NOMO-1 (cell line): ENCODE results near the gene TRPT1.
"Not testable (repeated sequence)": the region's sequence is repeated elsewhere in the genome, so short reads cannot be mapped to it uniquely, and the experiment has no call there.

Source experiments
- DNase-seq, 2 experiments: peaks; one replicate each; lab custom pipeline; 2025; ENCODE audit not compliant: unreplicated experiment in 2 of 2; lab: John Stamatoyannopoulos, UW

The TRPT1 gene

DNA sequence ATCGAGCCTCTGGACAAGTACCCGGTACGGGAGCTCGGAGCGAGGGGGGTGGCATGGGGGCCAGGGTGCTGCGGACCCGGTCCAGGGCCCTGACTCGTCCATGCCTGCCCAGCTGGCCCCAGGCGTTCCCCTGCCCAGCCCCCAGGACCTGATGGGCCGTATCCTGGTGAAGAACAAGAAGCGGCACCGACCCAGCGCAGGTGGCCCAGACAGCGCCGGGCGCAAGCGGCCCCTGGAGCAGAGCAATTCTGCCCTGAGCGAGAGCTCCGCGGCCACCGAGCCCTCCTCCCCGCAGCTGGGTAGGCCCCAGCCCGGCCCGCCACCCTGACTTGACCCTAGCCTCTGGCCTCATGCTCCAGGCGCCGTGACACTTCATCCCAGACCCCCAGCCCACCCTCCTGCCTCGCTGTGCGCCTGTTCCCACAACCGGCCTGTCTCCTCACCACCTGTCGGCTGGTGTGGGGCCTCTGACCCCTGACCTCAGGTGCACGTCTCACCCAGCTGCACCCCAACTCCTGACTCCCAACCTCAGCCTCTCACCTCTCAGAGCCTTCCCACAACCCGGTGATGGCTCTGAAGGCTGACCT is 33.1 kb upstream of the TRPT1 start:
- no peak for DNase-seq

DNA sequence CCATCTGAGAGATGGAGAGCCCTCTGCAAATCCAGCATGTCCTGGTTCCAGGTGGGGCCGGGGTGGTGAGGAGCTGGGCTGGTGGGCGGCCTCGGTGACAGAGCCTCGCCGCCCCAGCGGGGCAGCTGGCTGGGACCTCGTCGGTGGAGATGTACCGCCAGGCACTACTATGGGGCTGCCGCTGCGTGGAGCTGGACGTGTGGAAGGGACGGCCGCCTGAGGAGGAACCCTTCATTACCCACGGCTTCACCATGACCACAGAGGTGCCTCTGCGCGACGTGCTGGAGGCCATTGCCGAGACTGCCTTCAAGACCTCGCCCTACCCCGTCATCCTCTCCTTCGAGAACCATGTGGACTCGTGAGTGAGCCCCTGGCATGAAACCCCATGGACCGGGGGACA is 32.4 kb upstream of the TRPT1 start:
- no peak for DNase-seq

DNA sequence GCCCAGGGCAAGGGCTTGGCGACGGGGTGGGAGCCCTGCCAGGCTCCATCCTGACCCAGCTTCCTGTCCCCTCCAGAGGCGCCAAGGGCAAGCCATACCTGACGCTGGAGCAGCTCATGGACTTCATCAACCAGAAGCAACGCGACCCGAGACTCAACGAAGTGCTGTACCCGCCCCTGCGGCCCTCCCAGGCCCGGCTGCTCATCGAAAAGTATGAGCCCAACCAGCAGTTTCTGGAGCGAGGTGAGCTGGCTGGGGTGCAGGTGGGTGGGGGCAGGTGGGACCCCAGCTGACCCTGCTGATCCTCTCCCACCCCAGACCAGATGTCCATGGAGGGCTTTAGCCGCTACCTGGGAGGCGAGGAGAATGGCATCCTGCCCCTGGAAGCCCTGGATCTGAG is 30.3 kb upstream of the TRPT1 start:
- no peak for DNase-seq

DNA sequence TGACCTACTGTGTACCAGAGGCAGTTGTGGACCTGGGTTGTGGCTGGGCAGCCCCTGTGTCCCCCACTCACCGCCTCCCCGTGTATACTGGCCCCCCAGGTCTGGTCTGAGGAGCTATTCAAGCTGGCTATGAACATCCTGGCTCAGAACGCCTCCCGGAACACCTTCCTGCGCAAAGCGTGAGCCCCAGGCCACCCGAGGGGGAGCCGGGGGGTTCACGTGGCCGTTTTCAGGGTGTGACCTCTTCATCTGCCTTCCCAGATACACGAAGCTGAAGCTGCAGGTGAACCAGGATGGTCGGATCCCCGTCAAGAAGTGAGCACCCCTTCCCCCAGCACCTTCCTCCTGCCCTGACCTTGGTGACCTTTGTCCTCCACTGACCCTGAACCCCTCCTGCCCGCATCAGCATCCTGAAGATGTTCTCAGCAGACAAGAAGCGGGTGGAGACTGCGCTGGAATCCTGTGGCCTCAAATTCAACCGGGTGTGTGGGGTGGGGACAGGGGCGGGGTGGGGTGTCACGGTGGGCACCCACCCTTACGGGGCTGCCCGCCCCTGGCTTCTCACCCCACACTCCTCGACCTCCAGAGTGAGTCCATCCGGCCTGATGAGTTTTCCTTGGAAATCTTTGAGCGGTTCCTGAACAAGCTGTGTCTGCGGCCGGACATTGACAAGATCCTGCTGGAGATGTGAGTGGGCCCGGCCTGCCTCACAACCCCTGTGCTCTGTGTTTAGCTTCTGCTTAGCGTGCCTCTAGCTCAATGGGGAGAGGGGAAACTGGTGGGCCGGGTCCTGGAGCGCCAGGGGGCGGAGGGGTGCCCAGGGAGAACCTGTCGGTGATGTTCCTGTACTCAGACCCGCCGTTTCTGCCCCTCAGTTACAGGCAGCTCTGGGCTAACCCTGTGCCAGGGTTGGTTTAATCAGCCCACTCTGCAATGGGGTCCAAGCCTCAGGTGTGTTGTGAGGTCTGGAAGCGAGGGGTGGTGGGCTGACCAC is 29.4 kb upstream of the TRPT1 start:
- DNase-seq, result no peak

DNA sequence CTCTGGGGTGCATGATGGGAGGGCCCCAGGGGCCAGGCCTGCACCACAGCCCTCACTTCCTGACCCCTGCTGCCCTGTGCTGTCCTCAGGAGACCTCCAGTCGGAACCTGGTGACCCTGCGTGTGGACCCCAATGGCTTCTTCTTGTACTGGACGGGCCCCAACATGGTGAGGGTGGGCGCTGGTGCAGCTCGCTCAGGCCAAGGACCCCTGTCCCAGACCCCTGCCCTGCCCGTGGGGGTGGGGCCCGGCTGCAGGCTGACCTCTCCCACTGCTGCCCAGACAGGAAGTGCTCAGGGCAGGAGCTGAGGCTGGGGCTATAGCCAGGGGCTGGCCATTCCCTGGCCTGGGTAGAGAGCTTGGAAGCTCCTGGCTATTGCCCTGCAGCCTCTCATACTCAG is 28.3 kb upstream of the TRPT1 start:
- DNase-seq, result no peak

DNA sequence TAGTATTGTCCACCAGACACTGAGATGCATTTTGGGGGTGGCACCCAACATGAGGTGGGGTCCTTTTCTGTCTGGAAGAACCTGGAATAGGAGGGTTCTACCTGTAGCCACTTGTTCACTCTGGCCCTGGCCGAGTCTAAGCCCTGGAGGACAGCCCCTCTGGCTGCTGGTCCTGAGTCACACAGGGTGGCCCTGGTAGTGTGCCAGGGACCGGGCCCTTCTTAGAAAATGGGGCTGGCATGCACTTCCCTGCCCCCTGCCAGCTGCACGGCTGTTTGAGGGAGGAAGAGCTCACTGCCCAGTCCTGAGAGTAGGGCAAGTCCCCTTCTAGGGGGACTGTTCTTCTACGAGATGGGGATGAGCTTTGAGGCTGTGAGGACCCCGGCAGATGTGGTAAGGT is 27.5 kb upstream of the TRPT1 start:
- no peak for DNase-seq

DNA sequence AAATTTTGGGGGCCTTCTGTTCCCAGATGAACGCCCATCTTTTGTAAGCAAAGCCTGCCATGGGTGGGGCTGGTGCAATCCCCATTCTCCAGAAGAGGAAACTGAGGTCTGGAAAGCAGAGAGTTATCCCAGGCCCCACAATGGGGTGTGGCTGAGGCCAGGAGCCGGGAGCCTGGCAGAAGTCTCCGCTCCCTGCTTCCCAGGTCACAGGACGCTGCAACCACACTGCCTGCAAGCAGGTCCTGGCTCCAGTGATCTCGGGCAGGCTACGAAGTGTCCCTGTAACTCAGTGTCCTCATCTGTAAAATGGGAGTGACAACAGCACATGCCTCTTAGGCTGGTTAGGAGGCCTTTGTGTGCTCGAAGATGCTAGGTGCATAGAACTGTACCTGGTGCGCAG is 27.1 kb upstream of the TRPT1 start:
- DNase-seq, result no peak

DNA sequence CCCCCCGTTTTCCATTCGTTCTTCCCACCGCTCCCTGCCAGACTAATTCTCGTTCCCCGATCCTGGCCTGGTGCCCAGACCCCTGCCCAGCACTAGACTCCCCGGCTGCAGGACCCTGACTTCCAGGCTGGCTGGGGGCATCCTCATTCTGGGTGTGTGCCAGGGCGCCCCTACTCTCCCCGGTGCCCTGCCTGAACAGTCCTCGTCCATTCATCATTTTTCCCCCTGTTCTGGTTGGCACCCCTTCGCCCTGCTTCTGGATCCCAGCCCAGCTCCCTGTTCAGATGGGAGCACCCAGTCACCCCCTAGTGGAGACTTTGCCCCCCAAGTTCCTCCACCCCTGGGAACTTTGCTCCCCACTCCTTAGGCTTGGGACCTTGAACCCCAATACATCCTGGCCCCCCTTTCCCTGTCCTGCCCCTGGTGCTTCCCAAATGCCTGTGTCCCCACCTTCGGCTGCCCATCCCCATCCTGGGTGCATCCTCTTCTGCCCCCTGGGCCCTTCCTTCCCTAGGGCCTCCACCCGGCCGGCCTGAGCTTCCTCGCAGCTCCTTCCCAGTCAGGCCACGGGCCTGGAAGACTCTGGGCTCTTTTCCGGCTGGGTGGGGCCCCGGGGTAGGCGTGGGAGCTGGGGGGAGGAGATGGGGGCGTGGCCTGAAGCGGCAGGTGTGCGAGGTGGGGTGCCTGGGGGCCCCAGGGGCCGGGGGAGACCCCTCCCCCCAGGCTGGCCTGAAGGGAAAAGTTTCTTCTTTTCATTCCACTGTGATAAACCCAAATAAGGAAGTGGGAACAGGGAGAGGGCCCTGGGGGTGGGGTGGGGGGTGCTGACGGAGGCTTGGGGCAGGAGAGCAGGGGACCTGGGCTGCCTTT is 26.3 kb upstream of the TRPT1 start:
- no peak for DNase-seq

DNA sequence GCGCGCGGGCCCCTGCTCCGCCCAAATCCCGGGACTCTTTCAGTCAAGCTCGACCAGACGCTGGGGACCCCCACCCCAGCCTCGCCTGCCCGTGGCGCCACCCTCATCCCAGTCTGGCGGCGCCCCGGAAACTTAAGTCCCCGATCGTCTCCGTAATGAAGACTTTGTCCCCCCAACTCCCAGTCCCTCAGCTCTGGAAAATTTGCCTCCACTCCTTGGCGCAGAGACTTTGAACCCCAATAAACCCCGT is 25.7 kb upstream of the TRPT1 start:
- no peak for DNase-seq

DNA sequence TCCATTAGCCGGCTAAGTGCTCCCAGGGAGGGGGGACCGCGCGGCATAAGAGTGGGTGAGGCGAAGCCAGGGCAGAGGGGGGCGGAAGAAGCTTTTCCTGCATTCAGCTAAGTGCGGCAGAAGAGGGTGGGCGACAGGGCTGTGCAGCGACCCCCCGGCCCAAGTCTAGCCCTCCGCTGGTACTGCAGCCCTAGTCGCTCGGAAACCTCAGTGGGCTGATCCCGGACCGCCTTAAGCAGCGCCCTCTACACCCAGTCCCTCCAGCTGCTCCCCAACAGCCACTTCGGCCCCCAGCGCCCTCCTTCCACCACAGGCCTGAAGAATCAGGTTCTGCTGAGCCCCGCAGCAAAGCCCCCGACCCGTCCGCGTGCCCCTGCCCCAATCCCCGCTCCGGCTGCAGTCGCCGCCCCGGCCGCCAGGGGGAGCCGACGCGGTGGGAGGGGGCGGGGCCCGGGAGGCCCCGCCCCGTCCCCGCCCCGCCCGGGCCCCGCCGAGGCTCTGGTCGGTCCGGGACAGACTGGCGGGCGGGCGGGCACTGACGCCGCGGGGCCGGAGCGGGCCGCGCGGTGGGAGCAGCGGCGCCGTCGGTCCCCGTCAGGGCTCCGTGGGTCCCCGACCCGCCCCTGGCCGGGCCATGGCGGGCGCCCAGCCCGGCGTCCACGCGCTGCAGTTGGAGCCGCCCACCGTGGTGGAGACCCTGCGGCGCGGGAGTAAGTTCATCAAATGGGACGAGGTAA is 25.2 kb upstream of the TRPT1 start, which contains the start of gene PLCB3:
TSS of gene PLCB3 (plus strand) at position 515 of the 737 bp plus-strand sequence. CDS start at position 635, 120 bp downstream.
- peak; percentile 47 to 48 for DNase-seq

DNA sequence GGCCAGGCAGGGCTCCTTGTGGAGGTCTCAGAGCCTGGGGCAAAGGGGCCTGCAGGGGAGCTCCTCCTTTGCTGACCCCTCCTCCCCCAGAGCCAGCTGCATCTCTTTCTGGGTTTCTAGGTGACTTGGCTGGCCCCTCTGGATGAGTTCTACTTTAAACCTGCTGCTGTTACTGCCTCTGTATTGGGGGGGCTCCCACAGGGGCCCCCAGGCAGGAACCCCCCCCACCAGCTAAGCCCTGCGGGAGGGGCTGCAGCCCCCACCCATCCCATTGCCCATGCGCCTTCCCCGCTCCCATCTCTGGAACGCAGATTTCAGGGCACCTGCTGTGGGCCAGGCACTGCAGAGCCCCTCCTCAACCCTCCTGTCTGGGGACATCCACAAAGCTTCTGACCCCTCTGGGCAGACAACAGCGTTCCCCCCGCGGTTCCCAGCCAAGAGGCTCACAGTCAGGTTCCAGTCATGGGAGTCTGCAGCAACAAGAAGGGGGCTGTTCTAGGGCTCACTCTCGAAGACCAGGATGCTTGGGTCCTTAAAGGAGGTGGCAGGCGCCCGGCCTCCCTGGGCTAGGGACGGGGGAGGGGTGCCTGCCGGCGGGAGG is 24.5 kb upstream of the TRPT1 start:
- DNase-seq, result no peak

DNA sequence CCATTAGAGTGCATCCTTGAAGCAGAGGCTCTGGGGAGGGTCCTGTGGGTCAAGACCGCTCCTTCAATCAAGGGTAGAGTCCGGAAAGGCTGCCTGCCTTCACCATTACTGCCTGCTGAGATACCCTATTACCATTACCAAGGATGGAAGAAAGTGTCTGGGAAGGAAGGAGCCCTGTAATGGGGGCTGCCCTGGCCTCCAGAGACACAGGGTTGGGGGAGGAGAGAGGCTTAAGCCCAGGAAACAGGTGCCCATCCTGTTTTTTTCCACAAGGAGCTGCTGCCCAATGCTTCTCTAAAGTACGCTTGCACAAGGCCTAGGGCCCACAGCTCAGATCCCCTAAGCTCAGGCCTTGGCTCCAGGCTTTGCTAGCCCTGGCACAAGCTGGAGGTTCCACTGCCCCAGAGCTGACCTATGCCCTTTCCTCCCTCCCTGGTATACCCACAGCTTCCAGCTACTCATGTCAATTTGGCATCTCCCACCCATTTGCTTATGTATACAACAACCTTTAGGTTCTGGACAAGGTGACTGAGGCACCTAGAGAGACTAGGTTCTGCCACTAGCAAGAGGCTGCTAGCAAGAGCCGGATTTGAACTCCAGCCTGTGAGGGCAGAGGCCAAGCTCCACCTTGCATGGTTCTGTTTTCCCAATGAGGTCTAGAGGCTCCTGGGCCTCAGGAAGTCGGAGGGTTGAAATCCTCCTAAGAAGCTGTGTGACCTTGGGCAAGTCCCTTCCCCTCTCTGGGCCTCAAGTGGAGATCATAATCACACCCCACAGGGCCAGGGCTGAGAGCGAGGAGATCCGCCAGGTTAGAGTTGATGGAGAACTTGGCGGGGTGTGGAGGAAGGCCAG is 23.8 kb upstream of the TRPT1 start:
- DNase-seq, result no peak

DNA sequence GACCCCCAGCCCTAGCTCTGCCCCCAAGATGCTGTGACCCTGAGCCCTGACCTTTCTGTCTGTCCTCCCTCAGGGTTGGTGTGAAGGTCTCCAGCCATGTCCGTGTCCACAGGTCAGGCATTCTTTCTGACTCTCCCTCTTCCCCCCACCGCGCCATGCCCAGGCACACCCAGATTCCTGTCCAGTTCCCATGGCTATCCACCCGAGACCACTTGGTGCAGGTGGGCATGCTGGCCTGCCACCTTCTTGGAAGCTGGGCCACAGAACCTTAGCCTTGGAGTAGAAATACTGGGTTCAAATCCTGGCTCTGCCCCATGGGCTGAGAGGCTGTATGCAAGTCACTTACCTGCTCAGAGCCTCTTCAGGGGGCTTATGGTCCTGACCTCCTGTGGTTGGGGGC is 23.1 kb upstream of the TRPT1 start:
- DNase-seq, result no peak

DNA sequence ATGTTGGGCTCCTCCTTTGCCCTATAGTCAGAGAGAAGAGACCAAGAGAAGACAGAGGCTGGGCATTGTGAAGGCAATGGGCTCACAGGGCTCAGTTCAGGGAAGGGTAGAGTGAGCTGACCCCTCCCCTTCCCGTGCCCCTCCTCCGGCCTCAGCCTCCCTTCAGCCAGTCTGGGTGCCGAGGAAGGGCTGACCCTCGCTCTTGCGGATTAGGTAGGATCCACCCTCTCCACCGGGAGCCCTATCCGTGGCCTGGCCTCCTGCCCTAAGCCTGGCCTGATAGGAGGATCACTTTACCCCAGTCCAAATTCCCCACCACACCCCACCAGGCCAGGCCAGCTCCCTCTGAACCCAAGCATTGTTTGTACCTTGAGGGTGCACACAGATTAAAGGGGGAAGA is 22.6 kb upstream of the TRPT1 start:
- DNase-seq, result no peak

DNA sequence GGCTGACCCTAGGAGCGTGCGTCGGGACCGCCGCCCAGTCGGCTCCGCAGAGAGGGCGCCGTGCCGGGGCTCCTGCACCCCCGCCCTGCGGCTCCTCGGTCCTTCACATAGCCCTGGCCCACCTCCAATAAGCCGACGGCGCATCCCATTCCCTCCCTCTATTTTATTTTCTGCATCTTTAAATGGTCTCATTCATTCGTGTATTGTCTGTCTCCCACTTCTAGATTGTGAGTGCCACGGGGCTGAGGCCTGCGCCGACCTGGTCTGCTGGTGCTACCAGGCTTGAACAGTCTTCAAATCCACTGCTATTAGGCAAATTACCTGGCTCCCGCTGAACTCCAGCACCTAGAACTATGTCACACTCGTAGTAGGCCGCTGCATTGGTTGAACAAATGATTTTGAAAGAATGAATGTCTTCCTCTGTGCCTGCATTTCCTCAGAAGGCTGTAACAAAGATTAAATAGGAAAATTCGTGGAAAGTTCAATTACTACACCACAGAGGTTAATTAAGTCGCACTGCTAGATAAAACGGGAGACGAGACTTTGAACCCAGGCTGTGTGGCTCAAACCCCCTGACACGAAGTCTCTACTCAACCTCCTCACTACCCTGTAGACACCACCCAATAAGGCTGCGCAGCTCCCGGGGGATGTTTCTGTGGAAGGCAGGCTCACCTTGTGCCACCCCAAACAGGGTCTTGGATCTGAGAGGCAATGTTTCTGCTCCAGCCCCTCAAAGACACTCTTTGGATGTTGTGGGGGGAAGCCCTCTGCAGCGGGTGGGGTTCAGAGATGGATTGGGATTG is 21.9 kb upstream of the TRPT1 start:
- DNase-seq, result no peak

DNA sequence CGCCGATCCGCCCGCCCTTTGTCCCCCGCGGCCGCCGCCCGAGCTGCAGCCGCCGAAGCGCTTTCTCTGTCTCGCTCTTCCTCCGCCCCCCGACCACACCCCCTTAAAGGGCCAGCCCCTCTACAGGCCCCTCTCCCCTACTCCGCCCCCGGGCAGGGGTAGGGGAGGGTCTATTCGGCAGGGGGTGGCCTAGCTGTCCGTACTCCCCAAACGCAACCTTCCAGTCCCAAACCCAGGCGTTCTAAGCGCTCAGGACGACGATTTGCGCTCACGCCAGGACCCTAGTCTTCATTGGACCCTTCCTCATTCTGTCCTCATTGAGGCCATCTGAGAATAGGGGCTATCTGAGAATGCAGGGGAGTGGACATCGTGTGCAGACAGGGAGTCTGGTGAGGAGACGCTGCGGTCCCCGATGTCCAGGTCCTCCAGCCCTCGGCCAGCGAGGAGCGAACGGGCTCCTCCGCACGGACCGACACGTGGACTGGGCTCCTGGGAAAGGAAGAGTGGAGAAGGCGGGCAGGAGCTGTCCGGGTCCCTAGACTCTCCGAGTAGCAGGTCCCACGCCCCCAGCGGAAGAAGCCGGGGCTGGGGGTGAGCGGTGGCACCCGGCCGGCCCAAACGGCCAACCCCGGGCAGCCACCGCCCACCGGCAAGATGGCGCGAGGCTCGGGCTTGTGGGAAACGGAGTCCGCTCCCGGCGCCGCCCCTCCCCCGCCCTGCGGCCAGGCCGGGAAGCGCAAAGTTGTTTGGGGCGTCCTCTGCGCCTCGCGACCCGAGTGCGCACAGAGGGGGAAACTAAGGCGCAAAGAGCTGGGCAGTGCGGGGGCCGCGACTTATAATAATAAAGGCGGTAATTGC is 21.1 kb upstream of the TRPT1 start, which contains the start of gene PPP1R14B:
TSS of gene PPP1R14B (minus strand) at position 73 of the 858 bp plus-strand sequence. CDS start 270 bp downstream, outside the sequence.
- peak; percentile 70 to 92 for DNase-seq

DNA sequence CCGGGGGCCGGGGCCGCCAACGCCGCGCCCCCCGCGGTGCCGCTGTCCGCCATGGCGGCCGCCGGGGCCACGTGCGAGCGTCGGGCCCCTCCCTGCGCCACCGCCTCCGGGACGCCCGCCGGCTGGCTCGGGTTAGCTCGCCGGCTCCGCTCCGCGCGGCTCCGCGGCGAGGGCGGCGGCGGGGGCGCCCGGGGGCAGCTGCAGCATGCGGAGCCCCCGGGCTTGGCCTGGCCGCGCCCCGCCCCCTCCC is 20.6 kb upstream of the TRPT1 start:
- not testable (repeated sequence) for DNase-seq
